ENCODE results near the gene GAST.

The GAST gene

GRCh38 chr17:41731836-41732235 lies 19.7 kb downstream of the GAST start:
- Histone ChIP-seq H3K9me3 (ENCODE audit: insufficient read depth, low read length) (no peaks in the 10 kb centered on the region), H3K27me3 (ENCODE audit: low read depth, low read length) (peaks cover 20% of the 10 kb centered on the region), H3K36me3 (replicated peaks; ENCODE audit: low read depth, low read length) (no peaks in the 10 kb centered on the region), H3K79me2 (ENCODE audit: low read length) (no peaks in the 10 kb centered on the region), H3K9ac (ENCODE audit: low read length) (no peak overlapping the region), H3K4me3 (ENCODE audit: low read length) (no peak overlapping the region), H3K4me2 (ENCODE audit: low read length) (no peak overlapping the region), H2AFZ (ENCODE audit: low read depth, low read length) (no peak overlapping the region), H3K27ac (ENCODE audit: low read length) (no peak overlapping the region), H4K20me1 (ENCODE audit: insufficient read depth, low read length) (no peaks in the 10 kb centered on the region), H3K4me1 (ENCODE audit: low read length) (no peaks in the 10 kb centered on the region)
- no peak for TF ChIP-seq EZH2phosphoT487 (IDR thresholded peaks at IDR 0.05; ENCODE audit: low read depth)
- TF ChIP-seq CTCF (IDR thresholded peaks at IDR 0.05; ENCODE audit: low read depth, low read length), result no peak

GRCh38 chr17:41733348-41734138 lies 21.4 kb downstream of the GAST start:
- Histone ChIP-seq H3K36me3 (replicated peaks; ENCODE audit: low read depth, low read length) (no peaks in the 10 kb centered on the region), H2AFZ (ENCODE audit: low read depth, low read length) (no peak overlapping the region), H3K9me3 (ENCODE audit: insufficient read depth, low read length) (no peaks in the 10 kb centered on the region), H3K27ac (ENCODE audit: low read length) (no peak overlapping the region), H3K27me3 (ENCODE audit: low read depth, low read length) (peaks cover 24% of the 10 kb centered on the region), H3K4me3 (ENCODE audit: low read length) (no peak overlapping the region), H3K9ac (ENCODE audit: low read length) (no peak overlapping the region), H3K79me2 (ENCODE audit: low read length) (no peaks in the 10 kb centered on the region), H3K4me1 (ENCODE audit: low read length) (peaks cover 5% of the 10 kb centered on the region), H4K20me1 (ENCODE audit: insufficient read depth, low read length) (no peaks in the 10 kb centered on the region), H3K4me2 (ENCODE audit: low read length) (no peak overlapping the region)
- TF ChIP-seq CTCF (IDR thresholded peaks at IDR 0.05; ENCODE audit: low read depth, low read length), result no peak
- TF ChIP-seq EZH2phosphoT487 (IDR thresholded peaks at IDR 0.05; ENCODE audit: low read depth), result no peak

GRCh38 chr17:41734139-41734948 lies 22.2 kb downstream of the GAST start, which contains the start of gene HAP1:
Gene HAP1 (minus strand): TSS chr17:41734643. CDS start chr17:41734634, 9 bp downstream.
- Histone ChIP-seq H3K4me3 (ENCODE audit: low read length) (no peak within 1 kb of the TSS), H4K20me1 (ENCODE audit: insufficient read depth, low read length) (no peaks in the 10 kb centered on the region), H3K36me3 (replicated peaks; ENCODE audit: low read depth, low read length) (no peaks in the 10 kb centered on the region), H2AFZ (ENCODE audit: low read depth, low read length) (no peak within 1 kb of the TSS), H3K9ac (ENCODE audit: low read length) (no peak within 1 kb of the TSS), H3K79me2 (ENCODE audit: low read length) (no peaks in the 10 kb centered on the region), H3K27ac (ENCODE audit: low read length) (no peak within 1 kb of the TSS), H3K27me3 (ENCODE audit: low read depth, low read length) (peaks cover 24% of the 10 kb centered on the region), H3K4me2 (ENCODE audit: low read length) (no peak within 1 kb of the TSS), H3K4me1 (ENCODE audit: low read length) (peaks cover 7% of the 10 kb centered on the region), H3K9me3 (ENCODE audit: insufficient read depth, low read length) (no peaks in the 10 kb centered on the region)
- TF ChIP-seq CTCF (IDR thresholded peaks at IDR 0.05; ENCODE audit: low read depth, low read length), result no peak
- TF ChIP-seq EZH2phosphoT487 (IDR thresholded peaks at IDR 0.05; ENCODE audit: low read depth), result no peak

DNA sequence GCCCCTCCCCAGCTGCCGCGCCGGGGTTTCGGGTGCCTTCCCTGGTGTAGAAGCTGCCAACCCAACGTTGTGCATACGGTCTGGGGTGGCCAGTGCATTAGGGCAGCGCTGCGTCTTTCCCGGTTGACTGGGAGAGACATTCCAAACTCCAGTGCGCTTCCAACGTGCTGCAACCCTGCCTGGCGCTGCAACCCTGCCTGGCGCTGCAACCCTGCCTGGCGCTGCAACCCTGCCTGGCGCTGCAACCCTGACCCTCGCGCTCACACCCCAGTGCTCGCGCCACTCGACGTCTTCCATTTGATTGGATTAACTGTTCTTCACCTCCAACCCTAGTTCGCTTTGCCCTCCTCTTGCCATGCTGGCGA lies 22.8 kb downstream of the GAST start:
- no peaks in the 10 kb centered on the region for H3K36me3 ChIP-seq (replicated peaks; ENCODE audit: low read depth, low read length)
- H3K4me3 ChIP-seq (ENCODE audit: low read length), result no peak overlapping the region
- peaks cover 7% of the 10 kb centered on the region for H3K4me1 ChIP-seq (ENCODE audit: low read length)
- no peak overlapping the region for H2AFZ ChIP-seq (ENCODE audit: low read depth, low read length)
- no peaks in the 10 kb centered on the region for H3K9me3 ChIP-seq (ENCODE audit: insufficient read depth, low read length)
- H3K79me2 ChIP-seq (ENCODE audit: low read length), result no peaks in the 10 kb centered on the region
- H3K27me3 ChIP-seq (ENCODE audit: low read depth, low read length), result peaks cover 24% of the 10 kb centered on the region
- no peak overlapping the region for H3K4me2 ChIP-seq (ENCODE audit: low read length)
- H3K9ac ChIP-seq (ENCODE audit: low read length), result no peak overlapping the region
- H4K20me1 ChIP-seq (ENCODE audit: insufficient read depth, low read length), result no peaks in the 10 kb centered on the region
- TF ChIP-seq CTCF (IDR thresholded peaks at IDR 0.05; ENCODE audit: low read depth, low read length) (no peak), EZH2phosphoT487 (IDR thresholded peaks at IDR 0.05; ENCODE audit: low read depth) (no peak)
- H3K27ac ChIP-seq (ENCODE audit: low read length), result no peak overlapping the region
